Measurements from ENCODE around the gene ZNF549. TPM values are rescaled to one million over a fixed set of nuclear protein-coding genes. Genes with fewer than 3 reads are reported as not detected.

The ZNF549 gene
- total RNA-seq, 1 experiment from 2014 or later: 7.1 TPM

GRCh38 chr19:57558525-57558924 is 31.4 kb downstream of the ZNF549 start:
- DNase-seq: no peak
- TF ChIP-seq CTCF (IDR thresholded peaks at IDR 0.05; ENCODE audit: unreplicated experiment): no peak
- no TSS peak for BruUV-seq (replicated peaks)
- intact Hi-C loops (cut with micrococcal nuclease; ENCODE audit: unreplicated experiment): no loop called here
- Mint-ChIP-seq H3K27me3 (ENCODE audit: unreplicated experiment) (no peaks in the 10 kb centered on the region), H3K4me3 (ENCODE audit: low read depth, unreplicated experiment) (peak overlapping the region; percentile 97), H3K27ac (ENCODE audit: unreplicated experiment) (peak overlapping the region; percentile 93), H3K4me1 (ENCODE audit: low read depth, unreplicated experiment) (peaks cover 11% of the 10 kb centered on the region), H3K9me3 (ENCODE audit: low read depth, unreplicated experiment) (peaks cover 26% of the 10 kb centered on the region), H3K36me3 (ENCODE audit: insufficient read depth, unreplicated experiment) (peaks cover 51% of the 10 kb centered on the region)
- CTCF ChIA-PET: no interaction called here

- Mint-ChIP-seq H3K4me1 (ENCODE audit: low read depth, unreplicated experiment) (peaks cover 11% of the 10 kb centered on the region), H3K9me3 (ENCODE audit: low read depth, unreplicated experiment) (peaks cover 28% of the 10 kb centered on the region), H3K4me3 (ENCODE audit: low read depth, unreplicated experiment) (peak overlapping the region; percentile 97), H3K27me3 (ENCODE audit: unreplicated experiment) (no peaks in the 10 kb centered on the region), H3K36me3 (ENCODE audit: insufficient read depth, unreplicated experiment) (peaks cover 47% of the 10 kb centered on the region), H3K27ac (ENCODE audit: unreplicated experiment) (peak overlapping the region; percentile 93)
- no peak for TF ChIP-seq CTCF (IDR thresholded peaks at IDR 0.05; ENCODE audit: unreplicated experiment)
- BruUV-seq (replicated peaks): no TSS peak
- CTCF ChIA-PET: no interaction called here
- intact Hi-C loops (cut with micrococcal nuclease; ENCODE audit: unreplicated experiment): no loop called here
- peak; percentile 45 for DNase-seq
Observed at GRCh38 chr19:57559008-57559403, 31.9 kb downstream of the ZNF549 start.

GRCh38 chr19:57559404-57560025 is 32.4 kb downstream of the ZNF549 start, which contains the start of gene ZNF550:
Gene ZNF550 (minus strand): TSS chr19:57559863. CDS start chr19:57559682, 181 bp downstream.
- peak; percentile 95 for DNase-seq
- Mint-ChIP-seq H3K4me1 (ENCODE audit: low read depth, unreplicated experiment) (peaks cover 11% of the 10 kb centered on the region), H3K27ac (ENCODE audit: unreplicated experiment) (peak within 1 kb of the TSS; percentile 93), H3K27me3 (ENCODE audit: unreplicated experiment) (no peaks in the 10 kb centered on the region), H3K9me3 (ENCODE audit: low read depth, unreplicated experiment) (peaks cover 28% of the 10 kb centered on the region), H3K36me3 (ENCODE audit: insufficient read depth, unreplicated experiment) (peaks cover 43% of the 10 kb centered on the region), H3K4me3 (ENCODE audit: low read depth, unreplicated experiment) (peak within 1 kb of the TSS; percentile 97)
- TSS peak; percentile 67 for BruUV-seq (replicated peaks)
- CTCF ChIA-PET: no interaction called here
- intact Hi-C loops (cut with micrococcal nuclease; ENCODE audit: unreplicated experiment): no loop called here
- TF ChIP-seq CTCF (IDR thresholded peaks at IDR 0.05; ENCODE audit: unreplicated experiment): no peak

GRCh38 chr19:57560049-57560491 is 32.9 kb downstream of the ZNF549 start:
- BruUV-seq (replicated peaks): no TSS peak
- Mint-ChIP-seq H3K27ac (ENCODE audit: unreplicated experiment) (peak overlapping the region; percentile 93), H3K4me1 (ENCODE audit: low read depth, unreplicated experiment) (peaks cover 11% of the 10 kb centered on the region), H3K4me3 (ENCODE audit: low read depth, unreplicated experiment) (peak overlapping the region; percentile 97), H3K9me3 (ENCODE audit: low read depth, unreplicated experiment) (peaks cover 27% of the 10 kb centered on the region), H3K27me3 (ENCODE audit: unreplicated experiment) (no peaks in the 10 kb centered on the region), H3K36me3 (ENCODE audit: insufficient read depth, unreplicated experiment) (peaks cover 37% of the 10 kb centered on the region)
- CTCF ChIA-PET: no interaction called here
- no peak for DNase-seq
- intact Hi-C loops (cut with micrococcal nuclease; ENCODE audit: unreplicated experiment): no loop called here
- no peak for TF ChIP-seq CTCF (IDR thresholded peaks at IDR 0.05; ENCODE audit: unreplicated experiment)

All from Calu3 (cell line).